Cerebellar nuclear complex (tissue), 1 donor: ENCODE measurements around the gene DLEC1.
A peak's percentile ranks its signal among the peaks of the same experiment; 100 is the strongest.

ENCODE experiments used
- DNase-seq, 2 experiments: peaks; one replicate each; lab custom pipeline; 2025; lab: John Stamatoyannopoulos, UW

The DLEC1 gene

DNA sequence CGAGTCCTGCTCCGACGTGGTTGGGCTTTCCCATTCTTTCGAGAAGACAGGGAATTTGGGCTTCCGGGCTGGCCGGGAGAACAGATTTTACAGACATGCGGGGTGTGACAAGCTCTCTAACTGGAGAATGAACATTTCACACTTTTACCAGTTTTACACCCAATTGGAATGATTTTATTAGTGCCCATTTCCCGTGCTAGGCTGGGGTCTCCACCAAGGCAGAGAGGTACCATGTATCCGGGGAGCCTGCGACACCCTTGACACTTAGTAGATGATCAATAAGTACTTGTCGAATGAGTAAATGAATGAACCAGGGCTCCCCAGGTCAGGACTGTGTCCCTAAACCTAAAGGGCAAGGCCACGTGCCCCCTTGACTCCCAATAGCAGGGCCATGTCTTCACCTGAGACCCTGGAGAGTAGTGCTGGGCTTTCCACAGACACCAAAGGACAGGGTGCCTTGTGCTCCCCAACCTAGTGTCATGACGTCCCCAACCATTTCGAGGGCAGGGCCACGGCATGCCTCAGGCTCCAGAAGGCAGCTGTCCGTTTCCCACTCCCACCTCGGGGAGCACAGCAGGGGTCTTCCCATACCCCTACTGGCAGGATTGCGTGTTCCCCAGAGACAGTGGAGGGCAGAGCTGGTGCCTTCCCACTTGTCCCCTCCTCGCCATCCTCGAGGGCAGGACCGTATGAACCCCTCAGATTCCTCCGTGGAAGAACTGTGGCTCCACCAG is 98.8 kb downstream of the DLEC1 start:
- no peak for DNase-seq

DNA sequence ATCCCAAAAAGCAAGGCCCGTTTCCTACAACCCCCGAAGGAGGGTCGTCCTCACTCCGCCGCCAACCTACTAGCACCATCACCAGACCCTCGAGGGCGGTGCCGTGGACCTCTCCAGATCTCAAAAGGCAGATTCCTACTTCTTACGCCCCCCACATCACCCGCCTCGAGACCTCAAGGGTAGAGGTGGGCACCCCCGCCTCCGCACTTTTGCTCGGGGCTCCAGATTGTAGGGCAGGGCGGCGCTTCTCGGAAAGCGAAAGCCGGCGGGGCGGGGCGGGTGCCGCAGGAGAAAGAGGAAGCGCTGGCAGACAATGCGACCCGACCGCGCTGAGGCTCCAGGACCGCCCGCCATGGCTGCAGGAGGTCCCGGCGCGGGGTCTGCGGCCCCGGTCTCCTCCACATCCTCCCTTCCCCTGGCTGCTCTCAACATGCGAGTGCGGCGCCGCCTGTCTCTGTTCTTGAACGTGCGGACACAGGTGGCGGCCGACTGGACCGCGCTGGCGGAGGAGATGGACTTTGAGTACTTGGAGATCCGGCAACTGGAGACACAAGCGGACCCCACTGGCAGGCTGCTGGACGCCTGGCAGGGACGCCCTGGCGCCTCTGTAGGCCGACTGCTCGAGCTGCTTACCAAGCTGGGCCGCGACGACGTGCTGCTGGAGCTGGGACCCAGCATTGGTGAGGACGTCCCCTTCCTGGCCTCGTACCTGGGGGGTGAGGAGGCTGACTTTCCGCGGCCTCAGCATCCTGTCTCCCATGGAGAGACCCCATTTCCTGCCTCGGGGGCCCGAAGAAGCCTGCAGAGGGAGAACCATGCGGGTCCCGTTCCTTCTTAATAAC is 99.6 kb downstream of the DLEC1 start, which contains the start of gene MYD88:
Gene MYD88 (plus strand): TSS at position 313 of the 842 bp plus-strand sequence. CDS start 40 bp downstream, at position 353.
- DNase-seq = peak in 1 of 2 experiments; percentile 31

GRCh38 chr3:38139191-38139590 is 100.2 kb downstream of the DLEC1 start:
- DNase-seq = no peak

- no peak for DNase-seq
Measured at GRCh38 chr3:38139652-38140051, 100.6 kb downstream of the DLEC1 start.

- no peak for DNase-seq
Measured at GRCh38 chr3:38140326-38141172, 101.5 kb downstream of the DLEC1 start.

GRCh38 chr3:38141173-38141951 is 102.4 kb downstream of the DLEC1 start:
- DNase-seq = no peak

DNA sequence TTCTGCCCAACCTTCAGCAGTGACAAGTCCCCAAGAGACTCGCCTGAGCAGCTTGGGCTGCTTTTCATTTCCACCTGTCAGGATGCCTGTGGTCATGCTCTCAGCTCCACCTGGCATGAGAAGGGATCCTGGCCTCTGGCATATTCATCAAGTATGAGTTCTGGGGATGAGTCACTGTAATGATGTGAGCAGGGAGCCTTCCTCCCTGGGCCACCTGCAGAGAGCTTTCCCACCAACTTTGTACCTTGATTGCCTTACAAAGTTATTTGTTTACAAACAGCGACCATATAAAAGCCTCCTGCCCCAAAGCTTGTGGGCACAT is 102.9 kb downstream of the DLEC1 start:
- no peak for DNase-seq

DNA sequence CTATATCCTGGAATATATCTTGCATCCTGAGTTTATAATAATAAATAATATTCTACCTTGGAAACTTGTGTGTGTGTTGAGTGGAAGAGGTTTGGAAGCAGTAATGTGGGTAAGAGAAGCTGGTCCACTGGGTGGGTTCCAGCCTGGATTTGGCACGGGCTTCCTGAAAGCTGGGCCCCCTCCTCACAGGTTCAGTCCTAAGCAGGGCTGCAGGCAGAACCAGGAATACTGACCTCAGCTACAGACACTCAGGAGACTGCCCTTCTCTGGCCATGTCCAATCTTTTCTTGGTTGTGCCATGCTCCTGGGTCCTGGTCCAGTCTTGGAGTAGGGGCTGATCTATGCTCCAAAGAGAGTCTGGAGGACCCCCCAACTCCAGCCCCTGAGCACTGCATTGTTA is 104.0 kb downstream of the DLEC1 start:
- DNase-seq = no peak

GRCh38 chr3:38143511-38143910 is 104.5 kb downstream of the DLEC1 start:
- DNase-seq = no peak

GRCh38 chr3:38146504-38146903 is 107.5 kb downstream of the DLEC1 start:
- no peak for DNase-seq

GRCh38 chr3:38147421-38147820 is 108.4 kb downstream of the DLEC1 start:
- no peak for DNase-seq

DNA sequence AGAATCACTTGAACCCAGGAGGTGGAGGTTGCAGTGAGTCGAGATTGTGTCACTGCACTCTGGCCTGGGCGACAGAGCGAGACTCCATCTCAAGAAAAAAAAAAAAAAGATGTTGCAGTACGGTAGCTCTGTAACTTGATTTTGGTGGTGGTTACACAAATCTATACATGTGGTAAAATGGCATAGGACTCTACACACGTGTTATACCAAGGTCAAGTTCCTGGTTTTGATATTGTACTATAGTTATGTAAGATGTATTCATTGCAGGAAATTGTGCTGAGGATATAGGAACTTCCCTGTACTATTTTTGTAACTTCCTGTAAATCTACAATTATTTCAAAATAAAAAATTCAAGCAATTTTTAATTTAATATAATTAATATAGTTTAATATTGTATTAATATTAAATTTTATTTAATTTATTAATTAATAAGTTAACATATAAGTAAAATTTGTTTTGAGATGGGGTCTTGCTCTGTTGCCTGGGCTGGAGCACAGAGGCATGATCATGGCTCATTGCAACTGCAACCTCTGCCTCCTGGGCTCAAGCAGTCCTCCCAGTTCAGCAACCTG is 109.4 kb downstream of the DLEC1 start:
- no peak for DNase-seq

DNA sequence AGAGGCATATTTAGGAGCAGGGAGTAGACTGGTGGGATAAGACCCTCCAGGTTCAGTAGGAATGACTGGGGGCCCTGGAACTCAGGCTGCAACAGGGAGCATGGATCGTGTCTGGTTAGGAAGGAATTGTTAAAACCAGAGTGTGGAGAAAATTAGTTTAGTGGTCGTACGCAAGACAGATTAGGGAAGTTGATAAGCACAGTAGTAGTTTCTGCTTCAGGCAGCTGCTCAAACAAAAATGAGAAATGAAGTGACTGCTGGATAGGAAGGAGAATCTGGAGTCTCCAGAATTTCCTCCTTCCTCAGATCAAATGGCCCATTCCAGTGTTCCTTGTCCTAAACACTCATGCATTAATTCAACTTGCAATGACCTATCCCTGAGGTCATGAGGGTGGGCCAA is 110.7 kb downstream of the DLEC1 start:
- no peak for DNase-seq

DNA sequence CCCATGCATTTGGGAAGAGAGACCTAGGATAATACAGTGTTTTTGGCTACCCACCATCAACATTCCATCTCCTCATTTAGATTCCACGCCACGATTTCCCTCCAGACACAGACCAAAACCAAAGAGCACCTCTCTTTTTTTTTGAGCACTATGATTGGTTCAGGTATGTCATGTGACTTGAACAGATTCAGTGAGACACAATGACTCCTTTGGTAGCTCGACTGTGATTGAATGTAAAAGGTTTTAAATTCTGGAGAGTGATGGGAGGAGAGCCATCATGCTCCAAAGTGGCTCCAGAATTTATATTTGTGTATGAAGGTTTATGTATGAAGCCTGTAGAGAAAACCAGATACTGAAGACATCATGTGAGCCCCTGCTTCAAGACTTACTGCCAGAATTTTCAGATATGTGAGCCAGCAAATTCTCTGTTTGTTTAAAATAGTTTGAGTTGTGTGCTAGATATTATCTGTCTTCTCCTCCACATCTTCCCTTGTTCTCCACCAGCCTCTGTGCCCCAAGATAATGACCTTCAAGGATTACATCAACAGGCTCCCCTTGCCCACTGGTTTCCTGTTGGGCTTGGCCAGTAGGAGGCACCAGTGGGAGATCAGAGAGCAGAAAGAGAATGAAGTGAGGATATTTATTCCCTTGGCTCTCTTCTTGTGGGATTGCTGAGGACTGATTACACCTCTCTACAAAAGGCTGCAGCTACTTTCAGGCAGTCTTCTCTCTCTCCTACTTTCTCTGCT is 111.9 kb downstream of the DLEC1 start:
- DNase-seq = no peak

DNA sequence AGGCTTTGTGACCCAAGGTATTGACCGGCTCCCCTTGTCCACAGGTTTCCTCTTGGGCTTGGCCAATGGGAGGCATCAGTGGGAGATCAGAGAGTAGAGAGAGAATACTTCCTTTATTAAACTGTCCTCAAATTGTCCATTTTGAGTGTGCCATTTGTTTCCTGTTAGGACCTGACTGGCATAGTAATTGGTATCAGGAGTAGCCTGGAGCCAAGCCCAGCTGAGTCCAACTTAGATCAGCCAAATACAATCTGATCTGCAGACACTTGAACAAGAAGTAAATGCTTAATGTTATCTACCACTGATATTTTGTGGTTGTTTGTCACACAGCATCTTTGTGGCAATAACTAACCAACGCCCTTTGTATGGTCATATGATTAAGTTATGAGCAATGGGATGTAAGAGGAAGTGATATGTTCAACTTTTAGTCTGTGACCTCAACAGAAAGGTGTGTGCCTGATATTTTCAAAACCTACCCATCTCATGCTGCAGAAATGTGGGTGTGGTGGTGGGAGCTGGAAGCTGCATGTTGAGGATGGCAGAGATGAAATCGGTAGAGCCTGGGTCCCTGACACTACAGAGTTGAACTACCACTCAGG is 112.8 kb downstream of the DLEC1 start:
- DNase-seq = no peak

DNA sequence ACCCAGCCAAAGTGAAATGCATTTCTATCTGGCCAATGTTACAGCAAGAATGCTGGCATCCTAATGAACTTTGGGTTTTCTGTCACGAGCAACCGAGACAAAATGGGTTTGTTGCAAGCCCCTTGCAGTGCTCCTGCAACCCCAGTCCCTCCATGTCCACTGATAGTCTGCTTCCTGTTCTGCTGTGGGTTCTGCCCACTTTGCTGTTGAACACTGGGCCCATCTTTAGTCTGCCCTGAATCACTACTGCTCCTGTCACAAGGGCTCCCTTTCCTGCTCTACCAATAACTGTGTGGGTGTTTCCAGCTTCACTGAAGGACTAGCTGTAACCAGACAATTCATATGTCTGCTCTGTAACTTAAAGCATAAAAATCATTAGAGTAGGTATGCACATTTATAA is 113.6 kb downstream of the DLEC1 start:
- no peak for DNase-seq

DNA sequence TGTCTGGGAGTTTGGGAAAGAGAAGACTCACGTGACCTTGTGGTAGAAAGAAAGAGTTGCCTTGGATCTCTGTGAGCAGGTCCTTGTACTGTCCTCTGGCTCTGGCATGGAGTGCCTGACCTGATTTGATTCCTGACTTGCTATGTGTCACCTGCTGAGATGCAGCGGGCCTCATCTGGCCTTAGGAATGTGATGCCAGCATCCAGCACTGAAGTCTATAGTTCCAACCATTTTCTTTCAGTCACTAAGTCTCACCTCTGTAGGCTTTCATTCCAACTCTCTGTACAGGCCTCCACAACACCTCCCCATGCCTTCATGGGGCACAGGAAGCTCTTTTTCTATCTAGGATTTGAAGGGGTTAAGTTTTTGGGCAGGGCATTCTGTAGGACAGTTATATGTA is 114.2 kb downstream of the DLEC1 start:
- DNase-seq = no peak

GRCh38 chr3:38154033-38154494 is 115.1 kb downstream of the DLEC1 start:
- DNase-seq = no peak

DNA sequence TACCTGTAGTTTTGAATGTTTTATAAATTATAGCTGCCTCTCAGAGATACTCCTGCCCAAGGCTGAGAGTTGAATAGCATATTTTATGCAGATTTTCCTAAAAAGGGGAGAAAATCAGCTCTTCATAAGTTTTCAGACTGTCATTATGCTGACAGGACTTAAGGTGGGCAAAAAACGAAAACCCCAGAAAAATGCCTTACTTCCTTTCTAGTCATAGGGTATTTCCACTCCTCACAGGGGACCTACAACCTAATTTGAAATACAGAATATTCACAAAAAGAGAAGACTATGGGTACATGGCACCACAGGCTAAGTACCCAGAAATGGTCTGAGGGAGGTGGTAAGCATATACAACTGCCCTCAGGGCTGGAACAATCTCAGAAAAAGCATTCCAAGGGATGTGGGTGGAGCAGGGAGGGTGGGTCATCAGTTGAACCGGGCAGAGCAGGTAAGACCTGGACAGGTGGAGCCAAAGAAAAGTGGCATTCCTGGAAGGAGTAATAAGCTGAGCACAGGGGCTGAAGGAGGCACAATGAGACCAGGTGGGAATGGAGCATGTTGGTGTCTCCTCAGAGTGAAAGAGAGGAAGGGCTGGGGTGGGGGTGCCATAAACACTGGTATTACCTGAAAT is 115.7 kb downstream of the DLEC1 start:
- DNase-seq = no peak

DNA sequence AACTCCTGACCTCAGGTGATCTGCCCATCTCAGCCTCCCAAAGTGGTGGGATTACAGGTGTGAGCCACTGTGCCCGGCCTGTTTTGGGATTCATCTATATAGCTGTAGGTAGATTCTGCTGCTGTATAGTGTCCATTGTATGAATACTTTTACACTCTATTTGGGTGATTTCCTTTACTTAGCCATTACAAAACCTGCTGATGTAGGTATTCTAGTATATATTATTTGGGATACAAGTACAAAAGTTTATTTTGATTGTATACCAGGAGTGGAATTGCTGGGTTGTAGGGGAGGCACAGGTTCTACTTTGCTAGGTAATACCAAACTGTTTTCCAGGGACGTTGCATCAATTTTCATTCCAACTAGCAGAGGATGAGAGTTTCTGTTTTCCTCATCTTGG is 116.8 kb downstream of the DLEC1 start:
- DNase-seq = no peak
